NB4 (cell line): ENCODE results near the gene CDK13.

Experiments used
- CTCF ChIP-seq: IDR thresholded peaks from one replicate; pipeline ENCODE4 v1.5.1; 2012; ENCODE audit warnings: low read depth, low read length
- POLR2A ChIP-seq: IDR thresholded peaks from 2 replicates; pipeline ENCODE4 v1.6.1; 2011; ENCODE audit warnings: mild to moderate bottlenecking; ENCODE audit not compliant: insufficient read length; ENCODE audit errors: extremely low read depth

GRCh38 chr7:40008223-40008815 is 58.3 kb downstream of the CDK13 start:
- TF ChIP-seq CTCF = no peak
- no peak for TF ChIP-seq POLR2A
